Glomerular endothelial cell (primary cell): ENCODE measurements around the gene RRP1. TPM values are rescaled to one million over a fixed set of nuclear protein-coding genes. Genes with fewer than 3 reads are reported as not detected.
"Not testable (repeated sequence)": the region's sequence is repeated elsewhere in the genome, so short reads cannot be mapped to it uniquely, and the experiment has no call there.

ENCODE experiments used
- DNase-seq: peaks from one replicate; pipeline ENCODE4 v3.0.0-alpha.2; 2011; ENCODE audit warnings: low read depth, low spot score; ENCODE audit errors: extremely low read depth
- total RNA-seq: library from RNA; depleted of rRNA; stranded (reverse); fragments of >200 nt; gene quantifications from 2 replicates; pipeline ENCODE4 v1.2.3, GENCODE V29; 2015

Gene RRP1
- total RNA-seq, 1 donor from 2014 or later, result 27.4 TPM

GRCh38 chr21:43814215-43815106 lies 25.1 kb downstream of the RRP1 start:
- no peak for DNase-seq

- no peak for DNase-seq
Measured at GRCh38 chr21:43815107-43815613, 25.8 kb downstream of the RRP1 start.

GRCh38 chr21:43815991-43816390 lies 26.6 kb downstream of the RRP1 start:
- DNase-seq, result no peak

- no peak for DNase-seq
Measured at GRCh38 chr21:43816611-43817071, 27.3 kb downstream of the RRP1 start.

- DNase-seq, result no peak
Measured at GRCh38 chr21:43817157-43818086, 28.0 kb downstream of the RRP1 start.

GRCh38 chr21:43818685-43819084 lies 29.3 kb downstream of the RRP1 start:
- no peak for DNase-seq

GRCh38 chr21:43819511-43820405 lies 30.4 kb downstream of the RRP1 start:
- DNase-seq, result no peak

- DNase-seq, result no peak
Measured at GRCh38 chr21:43820466-43820865, 31.1 kb downstream of the RRP1 start.

GRCh38 chr21:43822166-43822565 lies 32.8 kb downstream of the RRP1 start:
- DNase-seq, result not testable (repeated sequence)

- not testable (repeated sequence) for DNase-seq
Measured at GRCh38 chr21:43822741-43823140, 33.4 kb downstream of the RRP1 start.

GRCh38 chr21:43824333-43825241 lies 35.2 kb downstream of the RRP1 start:
- DNase-seq, result no peak

GRCh38 chr21:43825242-43825935 lies 36.0 kb downstream of the RRP1 start:
- DNase-seq, result no peak

- DNase-seq, result no peak
Measured at GRCh38 chr21:43825936-43826622, 36.7 kb downstream of the RRP1 start.

GRCh38 chr21:43826623-43826974 lies 37.2 kb downstream of the RRP1 start:
- no peak for DNase-seq

GRCh38 chr21:43827015-43827611 lies 37.7 kb downstream of the RRP1 start:
- DNase-seq, result no peak

GRCh38 chr21:43829161-43829560 lies 39.8 kb downstream of the RRP1 start:
- DNase-seq, result no peak

GRCh38 chr21:43829575-43830119 lies 40.3 kb downstream of the RRP1 start:
- DNase-seq, result no peak
